Right lobe of liver (tissue), 6 donors: ENCODE data around the gene TBX21. TPM values are rescaled to one million over a fixed set of nuclear protein-coding genes. Genes with fewer than 3 reads are reported as not detected.

ENCODE experiments used
- ATAC-seq, 4 donors: fragments of 200-7000 bp; cut with Tn5 transposase; one replicate each; pipeline ENCODE4 v1.9.1; 2020; ENCODE audit warnings: mild to moderate bottlenecking in 4 of 4, moderate library complexity in 4 of 4
- DNase-seq, 3 donors: peaks; one replicate each; pipeline ENCODE4 v3.0.0-alpha.2; 2020
- H3K27ac ChIP-seq, 3 donors: fragments of 200-600 bp; one replicate each; pipeline ENCODE4 v1.8.0; 2022
- H3K27me3 ChIP-seq, 2 donors: fragments of 200-600 bp; one replicate each; pipeline ENCODE4 v1.8.0; 2022
- H3K36me3 ChIP-seq, 4 donors: fragments of 200-600 bp; sonication (generic) in 1 of 4; one replicate each; pipeline versions ENCODE4 v1.5.1 to v1.8.0; 2017 to 2022; ENCODE audit warnings: control low read depth in 1 of 4
- H3K4me1 ChIP-seq, 4 donors: fragments of 200-600 bp; sonication (generic) in 1 of 4; one replicate each; pipeline versions ENCODE4 v1.5.1 to v1.8.0; 2017 to 2022; ENCODE audit warnings: control low read depth in 1 of 4
- H3K4me3 ChIP-seq, 3 donors: fragments of 200-600 bp; one replicate each; pipeline ENCODE4 v1.8.0; 2022
- H3K9me3 ChIP-seq, 4 donors: fragments of 200-600 bp; sonication (generic) in 1 of 4; one replicate each; pipeline versions ENCODE4 v1.5.1 to v1.8.0; 2017 to 2022; ENCODE audit warnings: control low read depth in 1 of 4
- CTCF ChIP-seq, 4 donors: fragments of 200-600 bp in 3 of 4; fragments of 450-650 bp in 1 of 4; IDR thresholded peaks; one replicate each; pipeline versions ENCODE4 v1.5.1 to v1.8.0; 2016 to 2022; ENCODE audit warnings: antibody characterized with exemption in 4 of 4, mild to moderate bottlenecking in 2 of 4
- POLR2A ChIP-seq: fragments of 450-650 bp; IDR thresholded peaks from one replicate; pipeline ENCODE4 v1.6.1; 2017; ENCODE audit warnings: antibody characterized with exemption, mild to moderate bottlenecking
- WGBS: methylation state at CpG from one replicate; pipeline ENCODE4 v1.1.6; 2018; ENCODE audit warnings: low coverage, low lambda C conversion rate; ENCODE audit not compliant: insufficient coverage; ENCODE audit errors: missing lambda C conversion rate; 5-methylcytosine and 5-hydroxymethylcytosine counted together
- intact Hi-C, 2 donors: fragments of 100-400 bp; cut with DNase I; formaldehyde crosslinking; loops; one replicate each; pipeline versions ENCODE4 v1.11.2 to v1.14.1; 2022
- total RNA-seq, 6 experiments: library from RNA; depleted of rRNA in 2 of 6; stranded (reverse); fragments of >200 nt in 2 of 6; fragmentation: NEBNext Ultra II Directional in 3 of 6; extraction: Animal tissue kit (Norgen Biotek cat#: 25700) in 3 of 6; gene quantifications; one replicate each; pipeline versions ENCODE4 v1.1.0 to v1.2.4, GENCODE V29; 2016 to 2023
- donor health status: DM: no; HTN: yes; CAD: no.
- donor health status: DM: no; HTN: no; CAD: no.
- donor health status: DM: no; HTN: no; CAD: no.
- donor health status: DM: no; HTN: yes; CAD: no.
- donor health status: DM: no; HTN: yes; CAD: no.

TBX21 gene
- total RNA-seq, 6 experiments from 2014 or later: 0.19 to 0.56 (median 0.24) TPM; not detected in 1

DNA sequence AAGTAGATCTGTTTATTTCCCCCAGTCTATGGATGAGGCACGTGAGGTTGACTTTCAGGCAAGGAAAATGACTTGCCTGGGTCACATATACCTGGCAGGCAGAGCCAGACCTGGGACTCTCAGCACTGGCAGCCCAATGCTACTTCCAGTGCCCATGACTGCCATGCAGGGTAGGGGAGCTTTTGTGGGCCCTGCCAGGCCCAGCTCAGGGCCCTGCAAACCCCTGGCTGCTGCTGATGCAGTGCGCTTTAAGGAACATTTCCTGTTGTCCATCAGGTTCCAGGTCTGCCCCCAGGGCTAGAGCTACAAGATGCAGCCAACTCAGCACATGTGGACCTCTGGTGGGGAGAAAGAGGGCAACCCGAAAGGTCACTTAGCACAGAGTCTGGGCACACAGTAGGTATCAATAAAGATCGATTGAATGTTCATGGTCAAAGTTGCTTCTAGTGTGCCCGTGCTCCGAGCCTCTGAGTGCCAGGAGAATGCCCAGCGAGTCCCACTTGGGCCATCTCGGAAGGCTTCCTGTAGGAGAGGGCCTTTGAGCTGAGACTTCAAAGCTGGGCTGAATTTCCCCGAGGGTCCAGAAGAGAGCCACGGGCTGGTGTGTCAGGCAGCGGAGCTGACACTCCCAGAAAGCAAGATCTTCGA is 513 bp upstream of the TBX21 start:
- ATAC-seq: no peak
- Histone ChIP-seq H3K4me1 (peaks cover 0 to 8% (median 0%) of the 10 kb centered on the region in 4 donors), H3K4me3 (no peak overlapping the region), H3K27ac (no peak overlapping the region), H3K9me3 (no peaks in the 10 kb centered on the region), H3K36me3 (no peaks in the 10 kb centered on the region), H3K27me3 (peaks cover 0 to 20% of the 10 kb centered on the region in 2 donors)
- no peak for DNase-seq
- TF ChIP-seq POLR2A: no peak
- TF ChIP-seq CTCF (IDR thresholded peaks at IDR 0.05): no peak
- 53% methylated on average over 5 of the region's 12 CpGs for WGBS
- intact Hi-C loops: no loop called here

DNA sequence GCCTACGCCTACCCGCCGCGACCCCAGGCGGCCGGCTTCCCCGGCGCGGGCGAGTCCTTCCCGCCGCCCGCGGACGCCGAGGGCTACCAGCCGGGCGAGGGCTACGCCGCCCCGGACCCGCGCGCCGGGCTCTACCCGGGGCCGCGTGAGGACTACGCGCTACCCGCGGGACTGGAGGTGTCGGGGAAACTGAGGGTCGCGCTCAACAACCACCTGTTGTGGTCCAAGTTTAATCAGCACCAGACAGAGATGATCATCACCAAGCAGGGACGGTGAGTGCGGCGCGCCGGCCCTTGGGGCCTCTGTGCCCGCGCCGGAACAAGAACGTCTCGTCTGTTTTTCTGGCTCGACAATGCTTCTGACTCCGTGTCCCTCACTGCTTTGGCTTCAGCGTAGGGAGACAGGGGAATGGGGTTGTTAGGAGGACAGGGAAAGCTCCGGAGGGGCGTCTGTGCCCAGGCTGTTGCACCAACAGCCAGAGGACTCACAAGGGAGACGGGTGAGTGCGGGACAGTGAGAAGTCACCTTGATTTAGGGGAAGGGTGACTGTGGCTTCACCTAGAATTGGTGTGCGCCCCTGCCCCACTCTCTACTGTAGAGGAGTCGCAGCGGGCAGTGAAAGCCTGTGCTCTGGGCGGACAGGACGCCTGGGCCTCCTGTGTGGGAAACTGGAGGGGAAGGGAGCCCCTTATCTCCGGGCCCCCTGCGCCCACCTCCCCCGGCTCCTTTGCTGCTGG is 806 bp downstream of the TBX21 start:
- ATAC-seq (peak in 1 of 4 donors; percentile 6), DNase-seq (peak in 1 of 3 donors; percentile 24)
- TF ChIP-seq POLR2A (no peak), CTCF (IDR thresholded peaks at IDR 0.05) (no peak)
- Histone ChIP-seq H3K4me1 (peaks cover 0 to 8% (median 0%) of the 10 kb centered on the region in 4 donors), H3K27ac (peak overlapping the region in 1 of 3 donors; percentile 29), H3K27me3 (peaks cover 0 to 20% of the 10 kb centered on the region in 2 donors), H3K36me3 (no peaks in the 10 kb centered on the region), H3K4me3 (peak overlapping the region in 2 of 3 donors; percentile 11 to 32), H3K9me3 (no peaks in the 10 kb centered on the region)
- 31% methylated on average over 8 of the region's 60 CpGs for WGBS
- intact Hi-C loops: no loop called here

- ATAC-seq: no peak
Observed at GRCh38 chr17:47735139-47735464, 2.1 kb downstream of the TBX21 start.

GRCh38 chr17:47735536-47736011 is 2.5 kb downstream of the TBX21 start:
- Histone ChIP-seq H3K27ac (no peak overlapping the region), H3K4me1 (peaks cover 0 to 8% (median 0%) of the 10 kb centered on the region in 4 donors), H3K9me3 (no peaks in the 10 kb centered on the region), H3K4me3 (no peak overlapping the region), H3K36me3 (no peaks in the 10 kb centered on the region), H3K27me3 (peaks cover 0 to 20% of the 10 kb centered on the region in 2 donors)
- ATAC-seq (no peak), DNase-seq (peak in 1 of 3 donors; percentile 31)
- TF ChIP-seq CTCF (IDR thresholded peaks at IDR 0.05) (no peak), POLR2A (no peak)
- 63% methylated on average over 3 of the region's 3 CpGs for WGBS
- intact Hi-C loops: no loop called here

More at GRCh38 chr17:47735139-47735464, 2.1 kb downstream of the TBX21 start:
- Histone ChIP-seq H3K27me3 (peaks cover 0 to 20% of the 10 kb centered on the region in 2 donors), H3K36me3 (no peaks in the 10 kb centered on the region), H3K9me3 (no peaks in the 10 kb centered on the region), H3K4me3 (no peak overlapping the region), H3K27ac (no peak overlapping the region), H3K4me1 (peaks cover 0 to 8% (median 0%) of the 10 kb centered on the region in 4 donors)
- no peak for DNase-seq
- intact Hi-C loops: no loop called here
- 30% methylated on average over 2 of the region's 3 CpGs for WGBS
- no peak for TF ChIP-seq POLR2A
- no peak for TF ChIP-seq CTCF (IDR thresholded peaks at IDR 0.05)
